ENCODE measurements around the gene LIPK.

DNA sequence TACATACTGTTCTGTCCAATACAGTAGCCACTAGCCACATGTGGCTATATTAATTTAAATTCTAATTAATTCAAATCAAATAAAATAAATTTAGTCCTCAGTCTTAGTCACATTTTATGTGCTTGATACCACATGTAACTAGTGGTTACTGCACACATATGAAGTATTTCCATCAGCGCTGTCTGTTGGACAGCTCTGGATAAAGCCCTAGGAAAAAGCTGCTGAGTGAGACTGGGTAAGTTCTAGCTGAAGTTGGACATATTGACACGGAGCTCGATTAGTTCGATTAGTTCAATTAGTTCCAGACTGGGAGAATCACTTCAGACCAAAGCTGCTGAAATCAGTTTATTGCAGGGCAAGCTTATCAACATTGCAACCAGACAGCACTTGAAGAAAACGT is 81.4 kb downstream of the LIPK start:
- TF ChIP-seq EZH2 (IDR thresholded peaks at IDR 0.05) (no peak), POLR2AphosphoS5 (IDR thresholded peaks at IDR 0.05; ENCODE audit: borderline replicate concordance, low read depth, low read length) (no peak), FOXP2 (optimal IDR thresholded peaks at IDR 0.05; ENCODE audit: control extremely low read depth, extremely low read length, insufficient read depth) (no peak)
